Measurements from ENCODE around the gene PAQR7. TPM values are rescaled to one million over a fixed set of nuclear protein-coding genes. Genes with fewer than 3 reads are reported as not detected.

PAQR7 gene
- polyA plus RNA-seq, 1 experiment = 12.6 TPM

GRCh38 chr1:25818569-25818968 lies 56.9 kb downstream of the PAQR7 start:
- DNase-seq (ENCODE audit: low read depth) = no peak
- Histone ChIP-seq H3K27me3 (ENCODE audit: control insufficient read depth, insufficient read depth, low read length) (no peaks in the 10 kb centered on the region), H3K4me3 (ENCODE audit: low read depth, low read length) (no peak overlapping the region; the same call in 1 of the 2 replicates), H3K36me3 (ENCODE audit: control insufficient read depth, insufficient read depth, low read length) (peaks cover 19% of the 10 kb centered on the region)
- TF ChIP-seq CTCF (IDR thresholded peaks at IDR 0.05; ENCODE audit: insufficient read depth, low read depth, low read length) = no peak
- POLR2A ChIA-PET = no interaction called here
- CTCF ChIA-PET = interaction anchor here (2.3 to 3.3 kb wide), 2 partner anchors 9 to 211 kb away, joined by 5 to 14 read pairs; no protein-coding TSS in a partner anchor

- CTCF ChIA-PET = interaction anchor here (2.3 to 3.3 kb wide), 2 partner anchors 8 to 210 kb away, joined by 5 to 14 read pairs; no protein-coding TSS in a partner anchor
- Histone ChIP-seq H3K4me3 (ENCODE audit: low read depth, low read length) (no peak overlapping the region), H3K27me3 (ENCODE audit: control insufficient read depth, insufficient read depth, low read length) (no peaks in the 10 kb centered on the region), H3K36me3 (ENCODE audit: control insufficient read depth, insufficient read depth, low read length) (peaks cover 23% of the 10 kb centered on the region)
- POLR2A ChIA-PET = no interaction called here
- DNase-seq (ENCODE audit: low read depth) = no peak
- TF ChIP-seq CTCF (IDR thresholded peaks at IDR 0.05; ENCODE audit: insufficient read depth, low read depth, low read length) = peak; percentile 32; the same call in 1 of the 2 replicates
These were observed 57.5 kb downstream of the PAQR7 start for GRCh38 chr1:25817840-25818501.

DNA sequence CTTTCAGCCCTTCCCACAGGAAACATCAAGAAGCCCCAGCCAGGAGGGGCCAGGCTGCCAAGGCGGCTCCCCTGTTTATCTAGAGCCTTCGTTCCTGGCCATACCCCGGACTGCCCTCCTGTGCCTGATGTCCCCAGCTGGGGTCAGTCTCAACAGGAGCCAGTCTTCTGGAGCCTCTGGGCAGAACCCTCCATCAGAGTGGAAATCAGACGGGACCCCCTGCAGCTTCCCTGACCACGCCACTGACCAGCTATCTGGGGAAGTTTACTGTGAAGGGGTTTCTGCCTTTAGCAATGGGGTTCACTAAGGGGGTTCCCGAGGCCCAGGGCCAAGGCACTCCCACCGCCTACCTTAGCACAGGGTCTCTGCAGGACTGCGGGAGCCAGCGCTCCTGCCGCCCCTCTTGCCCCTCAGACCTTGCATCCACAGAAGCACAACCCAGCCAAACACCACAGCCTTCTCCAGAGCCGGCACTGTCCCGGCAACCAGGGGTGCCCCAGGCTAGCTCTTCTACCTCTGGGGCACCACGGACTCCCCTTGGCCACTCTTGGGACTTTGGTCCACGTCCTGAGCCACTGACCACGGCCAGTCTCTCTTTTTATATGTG lies 59.3 kb downstream of the PAQR7 start:
- no peaks in the 10 kb centered on the region for H3K27me3 ChIP-seq (ENCODE audit: control insufficient read depth, insufficient read depth, low read length)
- CTCF ChIA-PET = interaction anchor here (1.2 kb wide), 1 partner anchor 9 kb away, joined by 3 read pairs; no protein-coding TSS in a partner anchor
- TF ChIP-seq CTCF (IDR thresholded peaks at IDR 0.05; ENCODE audit: insufficient read depth, low read depth, low read length) = no peak
- no peak for DNase-seq (ENCODE audit: low read depth)
- H3K36me3 ChIP-seq (ENCODE audit: control insufficient read depth, insufficient read depth, low read length) = peaks cover 31% of the 10 kb centered on the region
- no peak overlapping the region for H3K4me3 ChIP-seq (ENCODE audit: low read depth, low read length)
- POLR2A ChIA-PET = no interaction called here

- Histone ChIP-seq H3K4me3 (ENCODE audit: low read depth, low read length) (no peak overlapping the region), H3K36me3 (ENCODE audit: control insufficient read depth, insufficient read depth, low read length) (peaks cover 33% of the 10 kb centered on the region), H3K27me3 (ENCODE audit: control insufficient read depth, insufficient read depth, low read length) (no peaks in the 10 kb centered on the region)
- no peak for TF ChIP-seq CTCF (IDR thresholded peaks at IDR 0.05; ENCODE audit: insufficient read depth, low read depth, low read length)
- ChIA-PET CTCF (no interaction called here), POLR2A (no interaction called here)
- no peak for DNase-seq (ENCODE audit: low read depth)
These were observed 60.0 kb downstream of the PAQR7 start for GRCh38 chr1:25815208-25816111.
